HTERT RPE-1 (cell line): ENCODE measurements around the gene GMPR2.

Source experiments
- in situ Hi-C: fragments of 300-500 bp; cut with MboI; formaldehyde crosslinking; loops from 4 replicates; pipeline ENCODE4 v1.14.3; 2020; ENCODE audit warnings: low sequenced_read_pairs

Gene GMPR2

GRCh38 chr14:24250354-24250753 is 17.6 kb downstream of the GMPR2 start:
- in situ Hi-C loops, result no loop called here

GRCh38 chr14:24251880-24252288 is 19.2 kb downstream of the GMPR2 start:
- in situ Hi-C loops, result no loop called here

GRCh38 chr14:24252289-24253124 is 19.8 kb downstream of the GMPR2 start:
- in situ Hi-C loops, result no loop called here

- in situ Hi-C loops, result no loop called here
Measured at GRCh38 chr14:24253936-24254335, 21.2 kb downstream of the GMPR2 start.

GRCh38 chr14:24254630-24255392 is 22.1 kb downstream of the GMPR2 start:
- in situ Hi-C loops, result no loop called here

GRCh38 chr14:24255438-24255837 is 22.7 kb downstream of the GMPR2 start:
- in situ Hi-C loops, result no loop called here

- in situ Hi-C loops, result no loop called here
Measured at GRCh38 chr14:24255931-24256711, 23.4 kb downstream of the GMPR2 start.

GRCh38 chr14:24256960-24257359 is 24.2 kb downstream of the GMPR2 start:
- in situ Hi-C loops, result no loop called here

GRCh38 chr14:24258119-24258518 is 25.4 kb downstream of the GMPR2 start:
- in situ Hi-C loops, result no loop called here

- in situ Hi-C loops, result no loop called here
Measured at GRCh38 chr14:24258548-24259265, 26.0 kb downstream of the GMPR2 start.

- in situ Hi-C loops, result no loop called here
Measured at GRCh38 chr14:24259282-24260025, 26.7 kb downstream of the GMPR2 start.

- in situ Hi-C loops, result no loop called here
Measured at GRCh38 chr14:24260026-24260779, 27.5 kb downstream of the GMPR2 start.

- in situ Hi-C loops, result no loop called here
Measured at GRCh38 chr14:24260780-24261157, 28.0 kb downstream of the GMPR2 start.

GRCh38 chr14:24261256-24261968 is 28.7 kb downstream of the GMPR2 start:
- in situ Hi-C loops, result no loop called here

GRCh38 chr14:24261969-24262327 is 29.2 kb downstream of the GMPR2 start:
- in situ Hi-C loops, result no loop called here

- in situ Hi-C loops, result no loop called here
Measured at GRCh38 chr14:24262821-24263733, 30.3 kb downstream of the GMPR2 start, which contains the start of gene TGM1. Gene TGM1, minus strand, starts transcription at chr14:24263177. Its CDS starts 825 bp downstream, at chr14:24262352.

- in situ Hi-C loops, result no loop called here
Measured at GRCh38 chr14:24263848-24264247, 31.1 kb downstream of the GMPR2 start.

GRCh38 chr14:24264298-24264697 is 31.6 kb downstream of the GMPR2 start:
- in situ Hi-C loops, result no loop called here
